Measurements from ENCODE around the gene ADARB2.

DNA sequence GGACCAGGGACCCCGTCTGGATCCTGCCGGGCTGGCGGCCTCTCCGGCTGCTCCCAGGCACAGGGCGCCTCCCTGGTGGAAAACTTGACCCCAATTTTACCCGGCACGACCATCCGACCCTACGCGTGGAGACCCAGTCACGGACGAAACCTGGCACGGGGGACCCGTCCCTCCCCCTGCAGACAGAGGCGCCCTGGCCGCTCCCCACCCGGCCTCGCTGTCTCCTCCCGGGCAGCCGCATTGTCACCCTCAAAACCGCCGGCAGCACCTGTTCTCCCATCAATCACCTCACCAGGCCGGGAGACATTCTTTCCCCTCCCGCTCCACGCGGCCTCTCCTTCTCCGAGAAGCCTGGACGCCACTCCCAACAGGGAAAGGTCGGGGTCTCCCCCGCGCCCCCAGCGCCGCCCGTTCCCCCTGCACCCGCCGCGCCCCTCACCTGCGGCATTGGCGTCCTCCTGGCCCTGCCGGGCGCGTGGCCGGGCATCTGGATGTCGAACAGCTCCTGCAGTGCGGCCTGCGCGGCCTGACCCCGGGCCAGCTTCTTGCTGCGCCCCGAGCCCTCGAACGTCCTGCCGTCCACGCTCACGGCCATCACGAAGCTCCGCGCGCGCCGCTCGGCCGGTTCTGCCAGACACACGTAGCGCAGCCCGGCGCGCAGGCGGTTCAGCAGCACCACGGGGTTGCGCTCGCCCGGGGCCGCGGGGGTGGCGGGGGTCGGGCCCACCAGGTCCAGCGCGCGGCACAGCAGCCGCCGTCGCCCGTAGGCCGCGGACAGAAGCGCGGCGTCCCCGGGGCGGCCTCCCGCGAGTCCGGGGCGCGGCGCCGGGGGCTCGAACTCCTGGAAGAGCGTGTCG lies 374.5 kb downstream of the ADARB2 start:
- no peak for TF ChIP-seq TAF1 (IDR thresholded peaks at IDR 0.05; ENCODE audit: low read depth)
- no peak for TF ChIP-seq NFIC (IDR thresholded peaks at IDR 0.05)
- TF ChIP-seq EP300 (IDR thresholded peaks at IDR 0.05; ENCODE audit: borderline replicate concordance) = no peak
- TF ChIP-seq FOXM1 (IDR thresholded peaks at IDR 0.05; ENCODE audit: borderline replicate concordance, low read depth) = no peak
- no peak for TF ChIP-seq MAX (IDR thresholded peaks at IDR 0.05)
- no peak for TF ChIP-seq CEBPB (IDR thresholded peaks at IDR 0.05)
- no peak for TF ChIP-seq EGR1 (IDR thresholded peaks at IDR 0.05)
- no peak for TF ChIP-seq RAD21 (IDR thresholded peaks at IDR 0.05; ENCODE audit: low read depth)
- no peak for TF ChIP-seq REST (IDR thresholded peaks at IDR 0.05; ENCODE audit: low read depth)
- TF ChIP-seq YY1 (IDR thresholded peaks at IDR 0.05; ENCODE audit: low read depth) = no peak
- no peak for TF ChIP-seq CREB1 (IDR thresholded peaks at IDR 0.05; ENCODE audit: low read depth)
- TF ChIP-seq USF1 (IDR thresholded peaks at IDR 0.05) = no peak
- no peak for TF ChIP-seq TEAD4 (IDR thresholded peaks at IDR 0.05)

Measured in Ishikawa (cell line).